Inferior parietal cortex (tissue), 1 donor: Measurements from ENCODE around the gene CDH22.

Experiments used
- DNase-seq: peaks from one replicate; pipeline ENCODE4 v3.0.0-alpha.2; 2016; ENCODE audit errors: extremely low spot score

CDH22 gene

GRCh38 chr20:46268131-46268614 lies 40.1 kb downstream of the CDH22 start:
- no peak for DNase-seq

GRCh38 chr20:46267108-46268105 lies 40.9 kb downstream of the CDH22 start:
- DNase-seq, result peak; percentile 42

DNA sequence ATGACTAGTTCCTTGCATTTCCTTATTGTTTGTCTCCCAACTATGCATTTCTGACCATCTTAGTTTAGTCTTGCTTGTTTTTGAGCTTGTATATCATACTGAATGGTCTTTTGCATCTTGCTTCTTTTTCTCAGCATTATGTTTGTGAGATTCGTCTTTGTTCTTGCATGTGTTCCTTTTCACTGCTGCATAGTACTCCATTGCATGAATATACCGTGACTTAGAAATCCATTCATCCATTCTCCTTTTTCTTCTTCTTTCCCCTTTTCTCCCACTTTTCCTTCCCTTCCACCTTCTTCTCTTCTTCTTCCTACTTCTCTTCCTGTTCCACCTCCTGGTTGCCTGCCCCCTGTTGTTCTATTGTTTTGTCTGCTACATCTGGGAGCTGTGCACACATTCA lies 42.8 kb downstream of the CDH22 start:
- no peak for DNase-seq

- DNase-seq, result no peak
Observed at GRCh38 chr20:46264391-46265266, 43.7 kb downstream of the CDH22 start.

GRCh38 chr20:46261456-46262253 lies 46.6 kb downstream of the CDH22 start:
- DNase-seq, result no peak

- DNase-seq, result no peak
Observed at GRCh38 chr20:46260936-46261454, 47.3 kb downstream of the CDH22 start.

- no peak for DNase-seq
Observed at GRCh38 chr20:46260480-46260879, 47.8 kb downstream of the CDH22 start.

DNA sequence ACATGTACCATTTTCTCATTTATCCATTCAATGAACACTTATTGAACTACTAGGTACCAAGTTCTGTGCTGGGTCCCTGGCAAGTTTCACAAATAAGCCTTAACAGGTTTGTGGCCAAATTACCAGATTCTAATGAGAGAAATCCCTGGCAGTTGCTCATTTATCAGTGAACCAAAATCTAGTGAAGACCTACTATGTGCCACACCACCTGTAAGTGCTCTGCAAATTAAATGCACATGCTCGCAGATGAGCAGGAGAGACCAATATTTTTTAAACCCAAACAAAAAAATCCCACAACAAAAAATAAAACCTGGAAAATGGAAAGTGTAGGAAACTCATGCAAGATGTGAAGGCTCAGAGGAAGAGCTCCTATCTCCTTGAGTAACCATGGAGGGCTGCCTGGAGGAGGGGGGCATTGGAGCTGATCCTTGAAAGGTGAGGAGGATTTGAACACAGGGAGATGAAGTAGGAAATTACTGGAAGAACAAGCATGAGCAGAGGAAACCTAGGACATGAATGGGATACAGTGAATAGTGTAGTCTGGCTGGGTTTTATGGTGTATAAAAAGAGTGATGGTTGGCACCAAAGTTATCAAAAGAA lies 48.9 kb downstream of the CDH22 start:
- no peak for DNase-seq

DNA sequence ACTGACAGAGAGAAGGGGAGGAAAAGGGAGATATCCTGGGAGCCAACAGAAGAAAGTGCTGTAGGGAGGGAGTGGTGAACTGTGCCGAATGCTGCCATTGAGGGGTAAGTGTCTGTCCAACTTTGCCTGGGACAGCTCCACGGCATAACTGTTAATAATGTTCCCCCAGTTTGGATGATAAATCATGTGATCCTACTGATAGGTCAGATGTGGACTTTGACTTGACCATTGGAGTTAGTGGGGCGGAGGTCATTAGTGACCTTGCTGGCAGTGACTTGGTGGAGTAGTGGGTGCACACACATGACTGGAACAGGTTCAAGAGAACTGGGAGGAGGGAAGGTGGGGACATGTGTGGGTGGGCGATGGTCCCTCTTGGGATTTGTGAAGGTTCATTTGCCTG lies 50.4 kb downstream of the CDH22 start:
- DNase-seq, result no peak

DNA sequence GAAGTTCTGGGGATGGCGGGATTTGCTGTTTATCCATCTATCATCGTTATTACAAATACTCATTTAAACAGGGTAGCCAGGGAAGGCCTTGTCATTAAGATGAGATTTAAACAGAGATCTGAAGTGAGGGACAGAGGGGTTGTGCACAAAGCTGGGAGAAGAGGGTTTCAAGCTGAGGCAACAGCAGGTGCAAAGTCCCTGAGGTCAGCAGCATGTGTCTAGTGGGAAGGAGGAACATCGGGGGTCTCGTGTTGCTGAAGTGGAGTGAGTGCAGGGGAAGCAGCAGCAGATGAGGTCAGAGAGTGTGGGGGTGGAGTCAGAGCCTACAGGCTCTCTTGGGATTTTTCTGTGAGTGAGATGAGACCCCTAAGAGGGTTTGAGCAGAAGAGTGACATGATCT lies 52.0 kb downstream of the CDH22 start:
- DNase-seq, result no peak

DNA sequence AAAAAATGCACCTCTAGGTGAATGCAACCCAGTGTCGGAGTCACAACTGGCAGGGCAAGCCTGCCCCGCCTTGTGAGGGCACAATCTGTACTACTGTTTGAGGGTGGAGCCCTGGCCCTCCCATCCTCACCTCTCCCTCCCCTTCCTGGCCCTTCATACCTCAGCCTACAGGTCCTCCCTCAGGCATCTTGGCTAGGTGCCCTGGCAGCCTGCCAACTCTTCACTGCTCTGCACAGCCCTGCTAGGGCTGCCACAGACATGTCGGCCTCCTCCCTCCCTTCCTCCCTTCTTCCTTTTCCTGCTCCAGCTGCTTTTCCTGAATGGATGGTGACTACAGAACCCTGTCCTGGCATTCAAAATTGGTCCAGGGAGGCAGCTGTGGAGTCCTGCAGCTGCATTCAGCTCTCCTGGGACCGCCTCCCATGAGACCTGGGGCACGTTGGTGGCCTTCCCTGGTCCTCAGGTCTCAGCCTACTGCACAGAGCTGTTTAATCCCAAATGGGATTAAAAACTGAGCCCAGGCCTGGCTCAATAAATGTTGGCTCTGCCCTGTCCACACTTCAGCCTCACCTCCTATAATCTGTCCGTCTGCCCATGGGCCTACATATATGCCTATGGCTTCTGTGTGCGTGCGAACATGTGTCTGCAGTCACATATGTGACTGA lies 52.7 kb downstream of the CDH22 start:
- no peak for DNase-seq

- no peak for DNase-seq
Observed at GRCh38 chr20:46253391-46253790, 54.9 kb downstream of the CDH22 start.

- DNase-seq, result no peak
Observed at GRCh38 chr20:46252352-46253091, 55.8 kb downstream of the CDH22 start.

DNA sequence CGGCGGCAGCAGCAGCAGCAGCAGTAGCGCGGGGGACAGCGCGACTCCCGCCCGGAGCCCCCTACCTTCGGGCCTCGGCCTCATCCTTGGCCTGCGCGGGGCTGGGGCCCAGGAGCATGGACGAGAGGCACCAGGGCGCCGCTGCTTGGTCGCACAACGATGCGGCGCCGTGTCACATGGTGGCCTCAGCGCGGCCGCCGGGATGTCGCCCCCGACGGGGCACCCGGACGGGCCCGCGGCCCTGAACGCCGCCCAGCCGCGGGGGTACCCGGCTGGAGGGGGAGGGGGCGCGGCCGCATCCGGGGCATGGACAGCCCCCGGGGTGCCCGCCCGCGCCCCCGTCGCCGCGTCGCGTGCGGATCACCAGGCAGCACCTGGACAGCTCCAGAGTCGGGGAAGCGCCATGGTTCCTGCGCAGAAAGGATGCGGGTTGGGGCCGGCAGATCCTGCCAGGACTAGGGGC lies 57.1 kb downstream of the CDH22 start:
- DNase-seq, result no peak

DNA sequence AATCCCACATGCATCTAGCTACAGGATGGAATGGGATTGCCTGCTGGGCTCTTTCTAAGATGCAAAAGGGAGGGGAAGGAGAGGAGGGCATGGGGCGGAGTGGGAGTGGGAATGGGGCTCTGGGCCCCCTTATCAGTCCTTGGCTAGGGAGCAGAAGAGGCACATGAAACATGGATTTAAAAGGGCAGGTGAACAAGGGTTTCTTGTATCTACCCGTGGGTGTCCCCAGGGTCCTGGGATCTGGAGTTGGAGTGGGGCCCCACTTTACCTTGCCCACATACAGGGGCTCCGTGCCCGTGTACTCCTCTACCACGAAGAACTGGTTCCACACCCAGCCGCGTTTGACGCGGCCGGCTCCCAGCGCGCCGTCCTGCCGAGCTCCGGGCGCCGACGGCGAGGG lies 57.5 kb downstream of the CDH22 start:
- no peak for DNase-seq

DNA sequence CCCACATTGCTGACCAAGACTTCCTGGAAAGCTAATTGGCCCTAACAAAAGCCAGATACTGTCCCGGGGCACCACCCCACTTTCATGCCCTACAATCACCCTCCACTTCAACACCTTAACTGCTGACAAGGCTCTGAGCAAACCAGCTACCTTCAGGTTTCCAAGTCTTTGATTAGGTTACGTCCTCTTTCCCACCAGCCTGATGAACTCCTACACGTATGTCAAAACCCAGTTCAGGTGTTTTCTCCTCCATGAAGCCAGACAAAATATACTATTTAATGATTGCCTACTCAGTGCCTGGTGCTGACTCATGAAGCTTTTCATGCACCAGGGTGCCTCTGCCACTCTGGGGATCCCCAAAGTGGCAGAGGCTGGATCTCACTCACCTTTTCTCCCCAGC lies 58.6 kb downstream of the CDH22 start:
- no peak for DNase-seq

- no peak for DNase-seq
Observed at GRCh38 chr20:46246559-46246958, 61.7 kb downstream of the CDH22 start.

- no peak for DNase-seq
Observed at GRCh38 chr20:46243707-46244628, 64.3 kb downstream of the CDH22 start.
